ENCODE measurements around the gene SIGMAR1.

Gene SIGMAR1

GRCh38 chr9:34592895-34593601 is 44.5 kb downstream of the SIGMAR1 start:
- no peak for TF ChIP-seq ZFX (IDR thresholded peaks at IDR 0.05)
- no peak for TF ChIP-seq CTCF (conservative IDR thresholded peaks at IDR 0.05)

GRCh38 chr9:34591917-34592866 is 45.4 kb downstream of the SIGMAR1 start:
- no peak overlapping the region for H3K27ac ChIP-seq
- TF ChIP-seq CTCF (conservative IDR thresholded peaks at IDR 0.05) (peak; percentile 79), ZFX (IDR thresholded peaks at IDR 0.05) (no peak)

More at GRCh38 chr9:34592895-34593601, 44.5 kb downstream of the SIGMAR1 start:
- no peak overlapping the region for H3K27ac ChIP-seq

GRCh38 chr9:34591248-34591916 is 46.2 kb downstream of the SIGMAR1 start:
- TF ChIP-seq CTCF (conservative IDR thresholded peaks at IDR 0.05) (peak; percentile 95), ZFX (IDR thresholded peaks at IDR 0.05) (no peak)
- H3K27ac ChIP-seq: no peak overlapping the region

- no peak overlapping the region for H3K27ac ChIP-seq
- no peak for TF ChIP-seq CTCF (conservative IDR thresholded peaks at IDR 0.05)
- TF ChIP-seq ZFX (IDR thresholded peaks at IDR 0.05): no peak
Observed at GRCh38 chr9:34590381-34591247, 47.0 kb downstream of the SIGMAR1 start.

GRCh38 chr9:34589636-34590380 is 47.8 kb downstream of the SIGMAR1 start, which contains the start of gene CNTFR:
CNTFR (minus strand) TSS chr9:34589724; CDS start chr9:34568981, 20,743 bp downstream.
- H3K27ac ChIP-seq: no peak within 1 kb of the TSS

GRCh38 chr9:34588671-34589635 is 48.6 kb downstream of the SIGMAR1 start:
- H3K27ac ChIP-seq: no peak overlapping the region
- TF ChIP-seq CTCF (conservative IDR thresholded peaks at IDR 0.05) (no peak), ZFX (IDR thresholded peaks at IDR 0.05) (no peak)

More at GRCh38 chr9:34589636-34590380, 47.8 kb downstream of the SIGMAR1 start, which contains the start of gene CNTFR:
- TF ChIP-seq ZFX (IDR thresholded peaks at IDR 0.05): no peak

Measured in C4-2B (cell line).